Liver (tissue), 9 donors: ENCODE results near the gene SWSAP1. TPM values are rescaled to one million over a fixed set of nuclear protein-coding genes. Genes with fewer than 3 reads are reported as not detected.
"Not testable (repeated sequence)": the region's sequence is repeated elsewhere in the genome, so short reads cannot be mapped to it uniquely, and the experiment has no call there.

Experiments used
- DNase-seq: peaks from one replicate; pipeline ENCODE4 v3.0.0-alpha.2; 2017; ENCODE audit warnings: low spot score
- H3K27ac ChIP-seq, 2 donors: one replicate each; pipeline ENCODE4 v1.7.0; 2013; ENCODE audit warnings: inconsistent platforms in 2 of 2, low read length in 2 of 2, control low read depth in 1 of 2, low read depth in 1 of 2, mild to moderate bottlenecking in 1 of 2
- H3K27me3 ChIP-seq, 4 donors: one replicate each; pipeline versions ENCODE4 v1.6.1 to v1.7.0; 2013; ENCODE audit warnings: low read length in 3 of 4, inconsistent platforms in 1 of 4, mild to moderate bottlenecking in 1 of 4, moderate library complexity in 1 of 4; ENCODE audit not compliant: control insufficient read depth in 4 of 4, insufficient read depth in 4 of 4
- H3K36me3 ChIP-seq, 4 donors: one replicate each; pipeline versions ENCODE4 v1.6.1 to v1.7.0; 2013; ENCODE audit warnings: low read length in 3 of 4, mild to moderate bottlenecking in 3 of 4, low read depth in 1 of 4, moderate library complexity in 1 of 4; ENCODE audit not compliant: control insufficient read depth in 4 of 4, insufficient read depth in 3 of 4
- H3K4me1 ChIP-seq, 4 donors: one replicate each; pipeline versions ENCODE4 v1.6.1 to v1.7.0; 2013; ENCODE audit warnings: low read length in 3 of 4, mild to moderate bottlenecking in 3 of 4, moderate library complexity in 1 of 4; ENCODE audit not compliant: control insufficient read depth in 4 of 4, insufficient read depth in 4 of 4
- H3K4me3 ChIP-seq, 3 donors: one replicate each; pipeline versions ENCODE4 v1.6.1 to v1.7.0; 2013; ENCODE audit warnings: low read length in 3 of 3, control low read depth in 1 of 3, low read depth in 1 of 3, mild to moderate bottlenecking in 1 of 3
- H3K9ac ChIP-seq, 2 donors: one replicate each; pipeline ENCODE4 v1.7.0; 2013; ENCODE audit warnings: low read length in 2 of 2, mild to moderate bottlenecking in 2 of 2, moderate library complexity in 2 of 2, control low read depth in 1 of 2, low read depth in 1 of 2
- H3K9me3 ChIP-seq, 4 donors: one replicate each; pipeline versions ENCODE4 v1.6.1 to v1.7.0; 2013; ENCODE audit warnings: low read length in 3 of 4; ENCODE audit not compliant: control insufficient read depth in 4 of 4
- EGR1 ChIP-seq, 2 donors: IDR thresholded peaks; 2 replicates each; pipeline ENCODE4 v1.6.1; 2016 to 2018; ENCODE audit warnings: antibody characterized with exemption in 2 of 2, low read depth in 2 of 2
- FOXA1 ChIP-seq: IDR thresholded peaks from 2 replicates; pipeline ENCODE4 v1.6.1; 2016; ENCODE audit warnings: antibody characterized with exemption
- FOXA2 ChIP-seq: IDR thresholded peaks from 2 replicates; pipeline ENCODE4 v1.6.1; 2016; ENCODE audit warnings: antibody characterized with exemption
- GABPA ChIP-seq, 2 donors: IDR thresholded peaks in 1 of 2; conservative IDR thresholded peaks in 1 of 2; 2 replicates each; pipeline ENCODE4 v1.6.1; 2016; ENCODE audit warnings: antibody characterized with exemption in 2 of 2, mild to moderate bottlenecking in 1 of 2, moderate library complexity in 1 of 2
- HNF4A ChIP-seq, 2 donors: conservative IDR thresholded peaks; 2 replicates each; pipeline ENCODE4 v1.6.1; 2016; ENCODE audit warnings: antibody characterized with exemption in 2 of 2, mild to moderate bottlenecking in 2 of 2
- HNF4G ChIP-seq: IDR thresholded peaks from 2 replicates; pipeline ENCODE4 v1.6.1; 2016; ENCODE audit warnings: antibody characterized with exemption
- JUND ChIP-seq, 2 donors: IDR thresholded peaks; 2 replicates each; pipeline ENCODE4 v1.6.1; 2016; ENCODE audit warnings: antibody characterized with exemption in 2 of 2
- NR2F2 ChIP-seq: IDR thresholded peaks from 2 replicates; pipeline ENCODE4 v1.6.1; 2016; ENCODE audit warnings: antibody characterized with exemption
- RAD21 ChIP-seq, 2 donors: IDR thresholded peaks; 2 replicates each; pipeline ENCODE4 v1.6.1; 2016; ENCODE audit warnings: antibody characterized with exemption in 2 of 2, mild to moderate bottlenecking in 2 of 2
- SP1 ChIP-seq: IDR thresholded peaks from 2 replicates; pipeline ENCODE4 v1.6.1; 2018; ENCODE audit warnings: antibody characterized with exemption, mild to moderate bottlenecking
- TAF1 ChIP-seq: conservative IDR thresholded peaks from 2 replicates; pipeline ENCODE4 v1.6.1; 2016; ENCODE audit warnings: antibody characterized with exemption, mild to moderate bottlenecking
- YY1 ChIP-seq: IDR thresholded peaks from 2 replicates; pipeline ENCODE4 v1.6.1; 2016; ENCODE audit warnings: antibody characterized with exemption, mild to moderate bottlenecking
- WGBS: extraction: QIAGEN DNeasy Blood & Tissue Kit; methylation state at CpG from one replicate; pipeline ENCODE4 v1.1.7; 2013; 5-methylcytosine and 5-hydroxymethylcytosine counted together
- polyA plus RNA-seq, 2 donors: library from polyadenylated mRNA; stranded (reverse) in 1 of 2; unstranded in 1 of 2; fragments of 200-250 nt in 1 of 2; fragments of >200 nt in 1 of 2; fragmentation: Nextera tagmentation in 1 of 2; extraction: Ambion mirVana in 1 of 2; gene quantifications; one replicate each; pipeline versions ENCODE4 v1.2.1 to v1.2.3, GENCODE V29; 2013 to 2015
- total RNA-seq, 2 donors: library from RNA; depleted of rRNA; stranded (reverse); fragments of >200 nt; gene quantifications; one replicate each; pipeline ENCODE4 v1.2.3, GENCODE V29; 2014
- TF ChIP-seq, protein P1 (sequence below): fragments of 150-350 bp; IDR thresholded peaks from 2 replicates; pipeline ENCODE4 v1.5.1; 2017; ENCODE audit warnings: improper control_type of control experiment, low read depth, low read length; ENCODE audit not compliant: missing input control
- TF ChIP-seq, protein P2 (sequence below): IDR thresholded peaks from 2 replicates; pipeline ENCODE4 v1.6.1; 2016; ENCODE audit warnings: antibody characterized with exemption, mild to moderate bottlenecking
- TF ChIP-seq, protein P3 (sequence below): IDR thresholded peaks from 2 replicates; pipeline ENCODE4 v1.6.1; 2016; ENCODE audit warnings: antibody characterized with exemption
- TF ChIP-seq, protein P4 (sequence below): IDR thresholded peaks from 2 replicates; pipeline ENCODE4 v1.6.1; 2016; ENCODE audit warnings: antibody characterized with exemption
- TF ChIP-seq, protein P5 (sequence below): IDR thresholded peaks from 2 replicates; pipeline ENCODE4 v1.6.1; 2016; ENCODE audit warnings: antibody characterized with exemption
- donor health status: healthy.
- donor health status: healthy.
- donor health status: healthy.
- donor health status: healthy.
- donor health status: healthy.

SWSAP1 gene
- total and polyA plus RNA-seq, 4 donors, result 0.98 to 6.4 (median 1.7) TPM

DNA sequence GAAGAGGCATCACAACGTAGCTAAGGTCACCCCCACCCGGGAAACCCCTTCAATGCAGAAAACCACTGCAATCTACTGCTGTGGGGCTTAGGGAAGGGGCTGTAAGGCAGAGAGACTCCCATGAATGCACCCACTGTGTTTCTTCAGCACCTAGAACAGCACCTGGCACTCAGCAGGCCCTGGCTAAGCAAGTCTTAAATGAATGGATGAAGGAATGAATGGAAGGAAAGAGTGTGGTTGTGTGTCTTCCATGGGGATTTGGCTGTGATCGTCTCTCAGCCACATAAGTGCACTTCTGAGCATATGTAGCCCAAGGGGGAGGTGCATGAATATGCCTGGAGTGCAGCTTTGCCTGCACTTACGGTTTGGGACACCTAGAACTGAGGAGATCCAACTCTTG lies 25.3 kb upstream of the SWSAP1 start:
- H3K9me3 ChIP-seq, result no peaks in the 10 kb centered on the region
- no peaks in the 10 kb centered on the region for H3K27me3 ChIP-seq
- no peak overlapping the region for H3K9ac ChIP-seq
- no peak for DNase-seq
- no peak overlapping the region for H3K4me3 ChIP-seq
- WGBS, result 95% methylated on average over 4 of the region's 4 CpGs
- H3K36me3 ChIP-seq, result no peaks in the 10 kb centered on the region
- no peak overlapping the region for H3K27ac ChIP-seq
- no peak for TF ChIP-seq GABPA (IDR thresholded peaks at IDR 0.05 in 1 of 2, conservative IDR thresholded peaks at IDR 0.05 in 1 of 2)
- TF ChIP-seq, protein P1, sequence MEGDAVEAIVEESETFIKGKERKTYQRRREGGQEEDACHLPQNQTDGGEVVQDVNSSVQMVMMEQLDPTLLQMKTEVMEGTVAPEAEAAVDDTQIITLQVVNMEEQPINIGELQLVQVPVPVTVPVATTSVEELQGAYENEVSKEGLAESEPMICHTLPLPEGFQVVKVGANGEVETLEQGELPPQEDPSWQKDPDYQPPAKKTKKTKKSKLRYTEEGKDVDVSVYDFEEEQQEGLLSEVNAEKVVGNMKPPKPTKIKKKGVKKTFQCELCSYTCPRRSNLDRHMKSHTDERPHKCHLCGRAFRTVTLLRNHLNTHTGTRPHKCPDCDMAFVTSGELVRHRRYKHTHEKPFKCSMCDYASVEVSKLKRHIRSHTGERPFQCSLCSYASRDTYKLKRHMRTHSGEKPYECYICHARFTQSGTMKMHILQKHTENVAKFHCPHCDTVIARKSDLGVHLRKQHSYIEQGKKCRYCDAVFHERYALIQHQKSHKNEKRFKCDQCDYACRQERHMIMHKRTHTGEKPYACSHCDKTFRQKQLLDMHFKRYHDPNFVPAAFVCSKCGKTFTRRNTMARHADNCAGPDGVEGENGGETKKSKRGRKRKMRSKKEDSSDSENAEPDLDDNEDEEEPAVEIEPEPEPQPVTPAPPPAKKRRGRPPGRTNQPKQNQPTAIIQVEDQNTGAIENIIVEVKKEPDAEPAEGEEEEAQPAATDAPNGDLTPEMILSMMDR, result no peak
- TF ChIP-seq FOXA1, result no peak
- TF ChIP-seq, protein P2, sequence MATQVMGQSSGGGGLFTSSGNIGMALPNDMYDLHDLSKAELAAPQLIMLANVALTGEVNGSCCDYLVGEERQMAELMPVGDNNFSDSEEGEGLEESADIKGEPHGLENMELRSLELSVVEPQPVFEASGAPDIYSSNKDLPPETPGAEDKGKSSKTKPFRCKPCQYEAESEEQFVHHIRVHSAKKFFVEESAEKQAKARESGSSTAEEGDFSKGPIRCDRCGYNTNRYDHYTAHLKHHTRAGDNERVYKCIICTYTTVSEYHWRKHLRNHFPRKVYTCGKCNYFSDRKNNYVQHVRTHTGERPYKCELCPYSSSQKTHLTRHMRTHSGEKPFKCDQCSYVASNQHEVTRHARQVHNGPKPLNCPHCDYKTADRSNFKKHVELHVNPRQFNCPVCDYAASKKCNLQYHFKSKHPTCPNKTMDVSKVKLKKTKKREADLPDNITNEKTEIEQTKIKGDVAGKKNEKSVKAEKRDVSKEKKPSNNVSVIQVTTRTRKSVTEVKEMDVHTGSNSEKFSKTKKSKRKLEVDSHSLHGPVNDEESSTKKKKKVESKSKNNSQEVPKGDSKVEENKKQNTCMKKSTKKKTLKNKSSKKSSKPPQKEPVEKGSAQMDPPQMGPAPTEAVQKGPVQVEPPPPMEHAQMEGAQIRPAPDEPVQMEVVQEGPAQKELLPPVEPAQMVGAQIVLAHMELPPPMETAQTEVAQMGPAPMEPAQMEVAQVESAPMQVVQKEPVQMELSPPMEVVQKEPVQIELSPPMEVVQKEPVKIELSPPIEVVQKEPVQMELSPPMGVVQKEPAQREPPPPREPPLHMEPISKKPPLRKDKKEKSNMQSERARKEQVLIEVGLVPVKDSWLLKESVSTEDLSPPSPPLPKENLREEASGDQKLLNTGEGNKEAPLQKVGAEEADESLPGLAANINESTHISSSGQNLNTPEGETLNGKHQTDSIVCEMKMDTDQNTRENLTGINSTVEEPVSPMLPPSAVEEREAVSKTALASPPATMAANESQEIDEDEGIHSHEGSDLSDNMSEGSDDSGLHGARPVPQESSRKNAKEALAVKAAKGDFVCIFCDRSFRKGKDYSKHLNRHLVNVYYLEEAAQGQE, result no peak
- TF ChIP-seq, protein P3, sequence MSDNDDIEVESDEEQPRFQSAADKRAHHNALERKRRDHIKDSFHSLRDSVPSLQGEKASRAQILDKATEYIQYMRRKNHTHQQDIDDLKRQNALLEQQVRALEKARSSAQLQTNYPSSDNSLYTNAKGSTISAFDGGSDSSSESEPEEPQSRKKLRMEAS, result no peak
- no peak for TF ChIP-seq HNF4G
- TF ChIP-seq, protein P4, sequence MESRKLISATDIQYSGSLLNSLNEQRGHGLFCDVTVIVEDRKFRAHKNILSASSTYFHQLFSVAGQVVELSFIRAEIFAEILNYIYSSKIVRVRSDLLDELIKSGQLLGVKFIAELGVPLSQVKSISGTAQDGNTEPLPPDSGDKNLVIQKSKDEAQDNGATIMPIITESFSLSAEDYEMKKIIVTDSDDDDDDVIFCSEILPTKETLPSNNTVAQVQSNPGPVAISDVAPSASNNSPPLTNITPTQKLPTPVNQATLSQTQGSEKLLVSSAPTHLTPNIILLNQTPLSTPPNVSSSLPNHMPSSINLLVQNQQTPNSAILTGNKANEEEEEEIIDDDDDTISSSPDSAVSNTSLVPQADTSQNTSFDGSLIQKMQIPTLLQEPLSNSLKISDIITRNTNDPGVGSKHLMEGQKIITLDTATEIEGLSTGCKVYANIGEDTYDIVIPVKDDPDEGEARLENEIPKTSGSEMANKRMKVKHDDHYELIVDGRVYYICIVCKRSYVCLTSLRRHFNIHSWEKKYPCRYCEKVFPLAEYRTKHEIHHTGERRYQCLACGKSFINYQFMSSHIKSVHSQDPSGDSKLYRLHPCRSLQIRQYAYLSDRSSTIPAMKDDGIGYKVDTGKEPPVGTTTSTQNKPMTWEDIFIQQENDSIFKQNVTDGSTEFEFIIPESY, result no peak
- TF ChIP-seq EGR1 (IDR thresholded peaks at IDR 0.05; ENCODE audit: low read depth in 2 of 2), result no peak
- TF ChIP-seq NR2F2, result no peak
- no peak for TF ChIP-seq FOXA2
- TF ChIP-seq RAD21 (IDR thresholded peaks at IDR 0.05), result no peak
- no peak for TF ChIP-seq SP1
- no peak for TF ChIP-seq HNF4A (conservative IDR thresholded peaks at IDR 0.05)
- no peak for TF ChIP-seq YY1
- TF ChIP-seq, protein P5, sequence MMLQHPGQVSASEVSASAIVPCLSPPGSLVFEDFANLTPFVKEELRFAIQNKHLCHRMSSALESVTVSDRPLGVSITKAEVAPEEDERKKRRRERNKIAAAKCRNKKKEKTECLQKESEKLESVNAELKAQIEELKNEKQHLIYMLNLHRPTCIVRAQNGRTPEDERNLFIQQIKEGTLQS, result no peak
- TF ChIP-seq TAF1, result no peak
- TF ChIP-seq JUND (IDR thresholded peaks at IDR 0.05), result no peak
- H3K4me1 ChIP-seq, result peaks cover 0 to 24% (median 20%) of the 10 kb centered on the region in 4 donors

DNA sequence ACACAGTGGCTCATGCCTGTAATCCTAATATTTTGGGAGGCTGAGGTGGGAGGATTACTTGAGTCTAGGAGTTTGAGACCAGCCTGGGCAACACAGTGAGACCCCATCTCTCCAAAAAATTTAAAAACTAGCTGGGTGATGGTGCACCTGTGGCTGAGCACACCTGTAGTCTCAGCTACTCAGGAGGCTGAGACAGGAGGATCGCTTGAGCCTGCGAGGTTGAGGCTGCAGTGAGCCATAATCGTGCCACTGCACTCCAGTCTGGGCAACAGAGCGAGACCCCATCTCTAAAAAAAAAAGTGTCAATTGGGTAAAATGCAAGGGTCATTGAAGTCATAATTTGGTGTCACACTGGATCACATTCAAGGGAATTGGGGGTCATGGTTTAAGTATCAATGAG lies 20.4 kb upstream of the SWSAP1 start:
- not testable (repeated sequence) for H3K27me3 ChIP-seq, H3K36me3 ChIP-seq, H3K9me3 ChIP-seq, H3K27ac ChIP-seq, H3K4me1 ChIP-seq, H3K9ac ChIP-seq, DNase-seq, H3K4me3 ChIP-seq
- 95% methylated on average over 4 of the region's 4 CpGs for whole genome bisulfite sequencing
